ENCODE data around the gene MYL7. TPM values are rescaled to one million over a fixed set of nuclear protein-coding genes. Genes with fewer than 3 reads are reported as not detected.
"Not testable (repeated sequence)": the region's sequence is repeated elsewhere in the genome, so short reads cannot be mapped to it uniquely, and the experiment has no call there.

MYL7 gene
- total and polyA plus RNA-seq, 9 donors, result 0.35 to 2.0 (median 1.5) TPM; not detected in 3

DNA sequence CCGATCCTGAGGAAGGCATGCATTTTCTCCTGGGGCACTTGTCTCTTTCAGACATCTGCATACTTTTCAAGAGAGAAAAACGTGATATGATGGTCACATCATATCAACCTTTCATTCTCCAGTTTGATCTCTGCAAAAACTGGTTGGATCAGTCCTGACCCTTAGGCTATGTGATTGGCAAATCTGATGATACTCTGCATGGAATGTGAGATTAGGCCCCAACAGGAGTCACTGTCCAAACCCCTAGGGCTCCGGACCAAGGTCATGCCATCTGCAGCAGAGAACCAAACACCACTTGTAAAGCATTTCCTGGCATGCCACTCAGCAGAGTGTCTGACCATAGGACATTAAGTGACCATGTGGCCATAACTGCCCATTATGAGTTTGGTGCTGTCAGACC lies 39.5 kb upstream of the MYL7 start:
- TF ChIP-seq POLR2A (IDR thresholded peaks at IDR 0.05), result no peak
- no peak for TF ChIP-seq EP300 (IDR thresholded peaks at IDR 0.05)
- TF ChIP-seq, protein P1, sequence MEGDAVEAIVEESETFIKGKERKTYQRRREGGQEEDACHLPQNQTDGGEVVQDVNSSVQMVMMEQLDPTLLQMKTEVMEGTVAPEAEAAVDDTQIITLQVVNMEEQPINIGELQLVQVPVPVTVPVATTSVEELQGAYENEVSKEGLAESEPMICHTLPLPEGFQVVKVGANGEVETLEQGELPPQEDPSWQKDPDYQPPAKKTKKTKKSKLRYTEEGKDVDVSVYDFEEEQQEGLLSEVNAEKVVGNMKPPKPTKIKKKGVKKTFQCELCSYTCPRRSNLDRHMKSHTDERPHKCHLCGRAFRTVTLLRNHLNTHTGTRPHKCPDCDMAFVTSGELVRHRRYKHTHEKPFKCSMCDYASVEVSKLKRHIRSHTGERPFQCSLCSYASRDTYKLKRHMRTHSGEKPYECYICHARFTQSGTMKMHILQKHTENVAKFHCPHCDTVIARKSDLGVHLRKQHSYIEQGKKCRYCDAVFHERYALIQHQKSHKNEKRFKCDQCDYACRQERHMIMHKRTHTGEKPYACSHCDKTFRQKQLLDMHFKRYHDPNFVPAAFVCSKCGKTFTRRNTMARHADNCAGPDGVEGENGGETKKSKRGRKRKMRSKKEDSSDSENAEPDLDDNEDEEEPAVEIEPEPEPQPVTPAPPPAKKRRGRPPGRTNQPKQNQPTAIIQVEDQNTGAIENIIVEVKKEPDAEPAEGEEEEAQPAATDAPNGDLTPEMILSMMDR (IDR thresholded peaks at IDR 0.05), result no peak
- WGBS, 3 donors, result 64 to 69% (median 66%) methylated on average over 3 of the region's 3 CpGs
- Histone ChIP-seq H3K4me3 (no peak overlapping the region), H3K36me3 (no peaks in the 10 kb centered on the region), H3K9me3 (peaks cover 0 to 10% of the 10 kb centered on the region in 2 donors), H3K27ac (no peak overlapping the region), H3K4me1 (ENCODE audit: insufficient read depth) (no peaks in the 10 kb centered on the region), H3K27me3 (no peaks in the 10 kb centered on the region)
- no peak for DNase-seq
- intact Hi-C loops (cut with DNase I), result no loop called here

- 52 to 68% (median 62%) methylated on average over 4 of the region's 4 CpGs for WGBS, 3 donors
These were observed 36.5 kb upstream of the MYL7 start for GRCh38 chr7:44177570-44178131.

GRCh38 chr7:44176486-44176885 lies 35.4 kb upstream of the MYL7 start:
- intact Hi-C loops (cut with DNase I), result no loop called here
- H3K36me3 ChIP-seq, result no peaks in the 10 kb centered on the region
- TF ChIP-seq, protein P1 (IDR thresholded peaks at IDR 0.05), result no peak
- TF ChIP-seq EP300 (IDR thresholded peaks at IDR 0.05) (no peak), POLR2A (IDR thresholded peaks at IDR 0.05) (no peak)
- no peaks in the 10 kb centered on the region for H3K4me1 ChIP-seq (ENCODE audit: insufficient read depth)
- H3K4me3 ChIP-seq, result no peak overlapping the region
- no peaks in the 10 kb centered on the region for H3K9me3 ChIP-seq
- WGBS, 3 donors, result 58 to 86% (median 59%) methylated on average over 7 of the region's 7 CpGs
- H3K27ac ChIP-seq, result no peak overlapping the region
- H3K27me3 ChIP-seq, result no peaks in the 10 kb centered on the region
- no peak for DNase-seq

More at GRCh38 chr7:44177570-44178131, 36.5 kb upstream of the MYL7 start:
- DNase-seq, result no peak
- Histone ChIP-seq H3K9me3 (peaks cover 0 to 6% of the 10 kb centered on the region in 2 donors), H3K4me1 (ENCODE audit: insufficient read depth) (no peaks in the 10 kb centered on the region), H3K36me3 (no peaks in the 10 kb centered on the region), H3K27me3 (no peaks in the 10 kb centered on the region), H3K4me3 (no peak overlapping the region), H3K27ac (no peak overlapping the region)
- TF ChIP-seq EP300 (IDR thresholded peaks at IDR 0.05) (no peak), POLR2A (IDR thresholded peaks at IDR 0.05) (no peak)
- TF ChIP-seq, protein P1 (IDR thresholded peaks at IDR 0.05), result no peak
- intact Hi-C loops (cut with DNase I), result no loop called here

GRCh38 chr7:44175730-44176129 lies 34.6 kb upstream of the MYL7 start:
- intact Hi-C loops (cut with DNase I), result no loop called here
- no peak for DNase-seq
- TF ChIP-seq EP300 (IDR thresholded peaks at IDR 0.05), result no peak
- TF ChIP-seq, protein P1 (IDR thresholded peaks at IDR 0.05), result no peak
- TF ChIP-seq POLR2A (IDR thresholded peaks at IDR 0.05), result no peak
- WGBS, 3 donors, result 68 to 74% (median 70%) methylated on average over 3 of the region's 3 CpGs
- Histone ChIP-seq H3K27ac (no peak overlapping the region), H3K9me3 (no peaks in the 10 kb centered on the region), H3K4me3 (no peak overlapping the region), H3K36me3 (no peaks in the 10 kb centered on the region), H3K4me1 (ENCODE audit: insufficient read depth) (no peaks in the 10 kb centered on the region), H3K27me3 (no peaks in the 10 kb centered on the region)

DNA sequence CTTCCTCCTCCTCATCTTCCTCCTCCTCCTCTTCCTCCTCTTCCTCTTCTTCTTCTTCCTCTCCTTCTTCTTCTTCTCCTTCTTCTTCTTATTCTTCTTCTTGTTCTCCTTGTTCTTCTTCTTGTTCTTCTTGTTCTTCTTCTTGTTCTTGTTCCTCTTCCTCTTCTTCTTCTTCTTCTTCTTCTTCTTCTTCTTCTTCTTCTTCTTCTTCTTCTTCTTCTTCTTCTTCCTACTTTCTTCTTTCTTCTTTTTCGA lies 33.5 kb upstream of the MYL7 start:
- H3K27ac ChIP-seq; DNase-seq; intact Hi-C loops (cut with DNase I); H3K36me3 ChIP-seq; H3K9me3 ChIP-seq; H3K4me3 ChIP-seq; H3K27me3 ChIP-seq; H3K4me1 ChIP-seq (ENCODE audit: insufficient read depth): not testable (repeated sequence)
- 73 to 91% (median 89%) methylated on average over 1 of the region's 1 CpG for WGBS, 3 donors
